UCSD-AML1 (cell line): ENCODE measurements around the gene DERL3.

Source experiments
- DNase-seq: peaks from one replicate; lab custom pipeline; 2025; ENCODE audit not compliant: unreplicated experiment; lab: John Stamatoyannopoulos, UW

Gene DERL3

DNA sequence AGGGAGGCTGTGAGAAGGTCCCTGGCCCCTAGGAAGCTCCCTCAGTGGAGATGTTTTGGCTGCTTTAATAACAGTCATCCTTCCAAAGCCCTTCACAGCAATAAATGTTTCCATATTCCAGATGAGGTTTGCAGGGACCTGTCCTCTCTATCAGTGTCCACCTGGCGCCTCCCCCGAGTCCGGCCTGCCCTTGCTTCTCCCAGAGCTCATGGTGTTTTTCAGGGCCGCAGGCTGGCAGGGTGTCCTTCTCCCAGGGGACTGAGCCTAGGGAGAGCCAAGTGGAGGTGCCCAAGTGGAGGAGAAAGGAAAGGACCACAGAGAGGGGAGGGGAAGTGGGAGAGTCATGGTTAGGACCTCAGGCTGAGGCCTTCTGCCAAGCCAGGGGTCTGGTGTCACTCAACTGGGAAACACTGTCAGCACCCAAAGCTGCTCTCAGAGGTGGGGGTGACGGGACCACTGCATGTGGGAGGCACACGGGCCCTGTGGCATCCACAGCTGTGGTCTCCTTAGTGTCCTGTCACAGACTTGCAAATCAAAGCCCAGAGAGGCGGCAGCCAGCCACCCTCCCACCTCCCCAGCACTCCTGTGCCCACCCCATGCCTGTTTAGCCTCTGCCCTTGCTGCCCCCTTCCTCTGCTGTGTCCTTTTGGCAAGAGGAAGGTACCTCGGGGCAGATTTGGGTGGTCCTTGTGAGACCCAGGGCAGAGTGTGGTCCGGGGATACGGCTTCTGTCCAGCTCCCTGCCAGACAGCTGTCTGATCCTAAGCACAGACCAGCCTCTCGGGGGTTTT, 6.4 kb downstream of the DERL3 start:
- no peak for DNase-seq

DNA sequence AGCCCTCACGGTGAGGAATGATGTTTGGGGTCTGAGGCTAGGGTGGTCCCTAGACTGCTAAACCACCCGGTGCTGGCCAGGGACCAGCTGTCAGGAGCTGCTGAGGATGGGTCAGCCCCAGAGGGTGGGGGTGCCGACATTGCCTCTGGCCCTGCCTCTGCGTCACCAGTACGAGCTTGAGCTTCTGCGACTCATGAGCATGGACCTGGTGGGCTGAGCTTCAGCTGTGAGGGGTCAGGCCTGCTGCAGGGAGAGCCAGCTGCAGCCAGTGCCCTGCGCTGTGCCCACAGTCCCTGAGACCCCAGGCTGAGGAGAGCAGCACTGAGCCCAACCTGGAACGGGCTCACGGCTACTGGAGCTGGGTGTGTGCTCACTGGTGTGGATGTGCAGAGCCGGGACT, 7.0 kb downstream of the DERL3 start:
- DNase-seq, result no peak

DNA sequence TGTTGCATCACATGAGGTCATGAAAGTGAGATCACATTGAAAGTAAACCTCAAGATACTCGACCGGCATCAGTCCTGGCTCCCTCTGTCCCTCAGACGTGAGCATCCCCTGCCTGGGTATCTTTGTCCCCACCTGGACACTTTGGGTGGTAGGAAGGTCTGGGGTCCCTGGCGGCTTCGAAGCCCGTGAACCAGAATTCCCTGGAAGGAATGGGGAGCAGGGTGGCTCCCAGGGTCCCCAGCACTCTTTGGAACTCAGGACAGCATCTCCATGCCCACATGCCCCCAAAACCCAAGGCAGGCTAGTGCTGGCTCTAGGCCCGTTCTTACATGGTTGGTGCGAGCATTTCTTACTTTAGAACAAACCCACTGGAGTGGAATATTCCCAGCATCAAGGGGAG, 7.5 kb downstream of the DERL3 start:
- DNase-seq, result no peak

DNA sequence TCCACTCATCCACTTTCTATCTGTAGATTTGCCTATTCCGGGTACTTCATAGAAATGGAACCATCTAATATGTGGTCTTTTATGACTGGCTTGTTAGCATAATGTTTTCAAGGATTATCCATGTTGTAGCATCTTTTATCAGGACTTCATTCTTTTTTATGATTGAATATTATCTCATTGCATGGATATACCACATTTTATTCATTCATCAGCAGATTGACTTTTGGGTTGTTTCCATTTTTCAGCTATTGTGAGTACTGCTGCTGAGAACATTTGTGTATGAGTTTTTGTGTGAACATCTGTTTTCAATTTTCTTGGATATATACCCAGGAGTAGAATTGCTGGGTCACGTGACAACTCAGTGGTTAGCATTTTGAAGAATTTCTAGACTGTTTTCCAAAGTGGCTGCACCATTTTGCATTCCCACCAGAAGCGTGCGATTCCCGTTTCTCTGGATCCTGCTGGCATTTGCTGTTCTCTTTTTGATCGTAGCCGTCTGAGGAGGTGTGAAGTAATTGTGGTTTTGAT, 8.9 kb downstream of the DERL3 start:
- DNase-seq, result no peak

DNA sequence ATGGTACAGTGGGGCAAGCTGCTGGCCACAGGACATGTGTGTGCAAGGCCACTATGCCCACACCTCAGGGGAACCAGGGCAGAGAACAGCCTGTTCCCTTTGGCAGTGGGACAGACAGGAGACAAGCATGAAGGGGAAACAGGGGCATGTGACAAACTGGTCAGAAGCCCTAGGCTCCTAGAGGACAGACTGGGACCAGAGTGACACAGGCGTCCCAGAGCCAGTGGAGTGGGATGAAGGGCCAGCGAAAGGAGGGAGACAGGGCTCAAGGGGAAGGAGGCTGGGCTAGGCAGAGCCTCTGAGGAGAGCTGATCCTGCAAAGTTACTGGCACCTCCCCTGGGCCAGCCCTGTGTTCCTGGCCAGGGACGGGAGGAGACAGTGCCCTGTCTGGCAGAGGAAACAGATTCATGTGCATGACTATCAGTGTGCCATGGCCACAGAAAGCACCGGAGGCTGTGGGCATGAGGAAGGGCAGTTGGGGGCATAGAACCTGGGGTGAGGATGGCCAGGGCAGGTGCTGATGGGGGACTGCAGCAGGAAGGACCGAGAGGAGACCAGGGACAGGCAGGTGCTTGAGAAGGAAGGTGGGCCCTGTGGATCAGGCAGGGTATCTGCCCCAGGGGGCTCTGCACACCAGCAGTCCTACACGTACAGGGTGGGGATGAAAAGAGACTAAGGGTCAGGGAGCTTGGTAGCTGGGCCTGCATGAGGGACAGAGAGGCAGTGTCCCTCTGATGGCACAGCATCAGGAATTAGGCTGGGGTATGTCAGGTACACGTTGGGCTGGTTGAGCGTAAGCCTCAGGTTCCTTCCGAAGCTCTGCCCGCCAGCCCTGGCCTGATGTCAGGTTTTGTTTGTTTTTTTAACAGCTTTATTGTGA, 9.8 kb downstream of the DERL3 start:
- no peak for DNase-seq

DNA sequence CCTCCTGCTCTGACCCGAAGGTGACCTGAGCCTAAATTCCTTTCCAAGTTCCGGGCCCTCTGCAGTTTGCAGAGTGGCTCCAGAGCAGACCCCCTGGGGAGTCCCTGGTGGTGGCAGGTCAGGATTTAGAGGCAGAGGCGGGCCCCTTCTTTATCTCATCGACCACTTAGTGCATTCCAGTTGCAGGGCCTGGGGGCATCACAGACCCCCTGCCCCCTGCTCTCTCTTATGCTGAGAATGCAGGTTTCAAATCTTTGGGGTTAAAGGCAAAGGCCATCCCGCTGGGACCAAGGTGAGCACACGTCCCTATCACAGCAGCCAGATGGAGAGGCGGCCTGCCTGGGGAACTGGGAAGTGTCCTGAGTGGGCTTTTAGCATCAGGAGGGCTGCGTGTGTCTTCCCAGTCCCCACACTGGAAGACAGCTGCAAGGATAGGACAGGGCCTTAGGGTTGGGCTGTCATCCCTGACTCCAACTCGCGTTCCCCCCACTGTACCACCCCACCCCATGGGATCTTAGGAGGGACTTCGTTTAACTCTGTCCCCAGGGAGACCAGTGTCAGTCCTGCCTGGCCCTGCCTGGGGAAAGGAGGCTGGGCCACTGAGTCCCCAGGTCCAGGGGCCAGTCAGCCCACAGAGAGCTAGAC, 11.3 kb downstream of the DERL3 start:
- DNase-seq, result no peak

DNA sequence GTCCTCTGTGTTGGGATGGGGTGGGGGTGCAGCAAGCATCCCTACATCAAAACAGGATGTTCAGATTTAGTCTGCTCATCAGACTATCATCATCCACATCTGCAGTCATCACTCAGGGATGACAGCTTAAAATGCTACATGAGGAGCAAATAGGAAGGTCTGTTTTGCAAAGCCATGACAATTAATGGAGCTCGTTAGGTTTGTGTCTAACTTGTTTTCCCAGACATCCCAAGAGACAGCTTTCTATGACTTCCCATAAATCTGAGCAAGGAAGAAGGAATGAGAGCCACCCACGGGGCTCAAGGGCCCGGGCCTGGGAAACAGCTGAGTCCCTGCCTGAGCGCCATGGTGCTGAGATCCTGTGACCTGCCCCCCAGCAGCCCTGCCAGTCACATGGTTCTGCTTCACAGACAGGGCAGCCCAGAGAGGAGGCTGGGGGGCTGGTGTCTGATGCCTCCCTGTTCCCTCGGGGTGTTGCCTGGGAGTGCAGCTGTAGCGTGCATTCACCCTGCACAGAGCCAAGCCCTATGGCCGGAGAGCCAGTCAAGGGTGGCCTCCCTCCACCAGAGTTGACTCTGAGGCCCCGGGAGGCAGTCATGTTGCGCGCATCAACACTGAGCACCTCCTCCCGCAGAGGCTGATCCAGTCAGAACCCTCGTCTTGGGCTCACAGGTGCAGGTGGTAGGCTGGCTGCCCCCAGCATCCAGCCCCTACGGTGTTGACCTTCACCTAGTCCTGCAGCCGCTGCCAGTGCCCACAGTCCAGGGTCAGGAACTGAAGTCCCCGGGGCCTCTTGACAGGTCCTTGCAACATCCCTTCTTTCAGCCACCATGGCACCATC, 12.1 kb downstream of the DERL3 start:
- no peak for DNase-seq

DNA sequence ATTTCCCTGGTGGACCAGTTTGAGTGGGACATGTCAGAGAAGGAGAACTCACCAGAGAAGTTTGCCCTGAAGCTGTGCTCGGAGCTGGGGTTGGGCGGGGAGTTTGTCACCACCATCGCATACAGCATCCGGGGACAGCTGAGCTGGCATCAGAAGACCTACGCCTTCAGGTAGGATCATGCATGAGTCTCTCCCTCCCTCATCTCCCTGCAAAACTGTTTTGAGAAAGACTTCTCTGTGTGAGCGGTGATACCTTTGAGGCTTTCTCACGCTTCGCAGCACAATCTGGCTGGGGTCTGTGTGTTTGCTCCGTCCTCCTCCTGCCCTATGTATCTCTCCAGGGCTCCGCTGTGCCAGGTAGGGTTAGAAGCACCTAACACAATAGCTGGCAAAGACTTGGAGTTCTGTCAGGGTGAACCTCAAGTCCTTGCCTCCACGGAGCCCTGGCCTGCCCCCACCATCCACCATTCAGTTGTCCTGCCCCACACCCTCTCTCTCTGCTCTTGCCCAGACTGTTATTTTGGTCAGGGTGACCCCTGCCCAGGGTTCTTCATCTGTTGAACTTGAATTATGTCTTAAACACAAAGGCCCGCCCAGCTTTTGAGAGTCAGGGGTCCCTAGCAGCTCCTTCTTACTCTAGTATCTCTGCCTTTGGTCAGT, 13.4 kb downstream of the DERL3 start:
- no peak for DNase-seq

DNA sequence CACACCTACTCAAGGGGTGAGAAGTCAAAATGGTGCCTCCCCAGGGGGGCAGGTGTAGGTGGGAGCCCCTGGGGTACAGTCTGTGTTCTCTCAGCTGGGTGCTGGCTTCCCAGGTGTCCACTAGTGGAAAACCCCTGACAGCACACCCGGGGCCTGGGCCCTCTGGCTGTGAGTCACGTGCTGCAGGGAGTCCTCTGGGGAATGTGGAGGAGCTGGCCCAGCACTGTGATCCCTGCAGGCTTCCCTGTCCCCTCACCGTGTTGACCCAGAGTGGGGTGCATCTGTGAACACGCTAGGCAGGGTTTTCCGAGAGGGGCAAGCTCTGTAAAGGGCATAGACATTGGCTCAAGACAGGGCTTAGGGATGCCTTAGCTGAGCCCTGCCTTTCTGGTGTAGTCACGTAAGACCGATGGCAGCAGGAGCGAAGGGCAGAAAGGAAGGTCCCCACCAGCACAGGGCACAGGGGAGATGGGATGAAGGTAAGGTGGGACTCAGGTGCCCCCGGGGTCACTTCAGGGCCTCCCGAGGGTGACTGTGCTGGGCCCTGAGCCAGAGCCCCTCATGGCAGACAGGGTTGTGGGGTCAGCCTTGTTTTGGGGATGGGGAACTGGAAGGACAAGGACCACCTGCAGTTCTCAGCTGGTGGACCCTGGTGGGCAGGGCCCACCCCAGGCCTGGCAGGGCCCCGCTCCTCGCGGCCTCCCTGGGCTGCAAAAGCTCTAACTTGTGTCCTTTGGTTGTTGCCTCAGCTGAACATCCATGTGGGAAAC, 14.1 kb downstream of the DERL3 start:
- DNase-seq, result no peak

DNA sequence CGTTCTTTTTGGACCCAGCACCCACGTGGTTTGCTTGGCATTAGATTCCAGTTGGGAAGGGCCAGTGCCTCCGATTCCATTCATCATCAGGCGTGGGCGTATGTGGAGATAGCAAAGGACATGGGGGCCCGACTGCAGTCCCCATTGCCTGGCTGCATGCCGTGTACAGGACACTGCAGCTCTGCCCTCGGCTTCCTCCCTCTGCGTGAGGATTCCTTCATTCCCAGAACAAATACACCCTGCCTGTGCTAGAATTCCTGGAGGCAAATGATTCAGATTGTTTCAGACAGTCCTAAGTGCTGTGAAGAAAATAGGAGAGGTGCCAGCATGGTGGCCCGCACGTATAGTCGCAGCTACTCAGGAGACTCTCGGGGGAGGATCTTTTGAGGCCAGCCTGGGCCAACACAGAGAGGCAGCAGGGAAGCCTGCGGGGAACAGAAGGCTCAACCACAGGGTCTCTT, 15.4 kb downstream of the DERL3 start:
- no peak for DNase-seq

DNA sequence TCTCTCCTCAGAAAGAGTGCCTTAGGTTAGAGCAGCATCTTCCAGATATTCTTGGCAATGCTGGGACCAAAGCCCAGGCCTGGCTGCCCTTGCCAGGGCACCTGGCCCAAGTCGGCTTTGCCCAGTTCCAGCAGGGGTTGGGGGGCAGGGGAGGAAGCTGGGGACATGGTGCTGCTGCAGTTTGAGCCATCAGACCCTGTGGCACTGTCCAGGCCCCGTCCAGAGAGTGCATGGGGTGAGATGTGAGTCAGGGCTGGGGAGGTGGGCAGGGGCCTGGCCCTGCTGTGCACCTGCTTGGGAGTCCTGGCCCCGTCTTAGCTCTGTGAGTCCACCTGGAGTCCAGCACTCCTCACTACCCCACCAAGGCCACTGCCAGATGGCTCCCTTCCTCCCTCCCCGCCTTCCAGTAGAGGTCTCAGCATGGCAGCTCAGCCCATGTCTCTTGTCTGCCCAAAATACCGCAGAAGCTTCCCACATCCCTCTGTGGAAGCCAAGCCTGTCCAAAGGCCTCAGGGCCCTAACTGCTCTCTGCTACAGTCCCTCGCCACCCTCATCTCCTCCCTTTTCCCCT, 16.6 kb downstream of the DERL3 start:
- no peak for DNase-seq

DNA sequence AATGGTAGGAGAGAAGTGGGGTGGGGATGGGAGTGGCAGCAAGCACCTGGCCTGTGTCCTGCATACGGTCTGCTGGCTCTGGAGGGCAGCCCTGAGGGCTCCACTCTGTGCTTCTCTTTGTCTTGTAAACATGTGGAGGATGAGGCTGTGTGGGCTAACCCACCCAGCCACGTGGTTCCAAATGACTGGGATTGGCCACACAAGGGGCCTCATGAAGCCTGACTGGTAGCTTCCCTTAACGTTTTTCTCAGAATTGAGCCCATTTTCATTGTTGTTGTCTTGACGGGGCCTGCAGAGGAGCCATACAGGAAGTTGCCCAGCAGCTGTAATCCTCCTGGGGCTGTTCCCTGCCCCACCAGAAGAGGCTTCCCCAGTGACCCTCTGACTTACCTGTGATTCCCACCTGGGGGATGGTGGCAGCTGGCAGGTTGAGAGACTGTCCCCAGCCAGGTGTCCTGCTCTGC, 18.0 kb downstream of the DERL3 start:
- no peak for DNase-seq

DNA sequence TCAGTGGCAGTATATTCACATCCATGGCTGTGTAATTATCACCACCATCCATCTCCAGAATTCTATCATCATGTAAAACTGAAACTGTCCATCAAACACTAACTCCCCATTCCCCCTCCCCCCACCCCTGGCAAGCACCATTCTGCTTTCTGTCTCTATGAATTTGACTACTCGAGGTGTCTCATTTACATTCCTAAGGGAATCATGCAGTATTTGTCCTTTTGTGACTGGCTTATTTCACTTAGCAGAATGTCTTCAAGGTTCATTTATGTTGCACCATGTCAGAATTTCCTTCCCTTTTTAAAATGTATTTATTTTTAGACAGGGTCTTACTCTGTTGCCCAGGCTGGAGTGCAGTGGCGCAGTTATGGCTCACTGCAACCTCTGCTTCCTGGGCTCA, 20.3 kb downstream of the DERL3 start:
- no peak for DNase-seq

DNA sequence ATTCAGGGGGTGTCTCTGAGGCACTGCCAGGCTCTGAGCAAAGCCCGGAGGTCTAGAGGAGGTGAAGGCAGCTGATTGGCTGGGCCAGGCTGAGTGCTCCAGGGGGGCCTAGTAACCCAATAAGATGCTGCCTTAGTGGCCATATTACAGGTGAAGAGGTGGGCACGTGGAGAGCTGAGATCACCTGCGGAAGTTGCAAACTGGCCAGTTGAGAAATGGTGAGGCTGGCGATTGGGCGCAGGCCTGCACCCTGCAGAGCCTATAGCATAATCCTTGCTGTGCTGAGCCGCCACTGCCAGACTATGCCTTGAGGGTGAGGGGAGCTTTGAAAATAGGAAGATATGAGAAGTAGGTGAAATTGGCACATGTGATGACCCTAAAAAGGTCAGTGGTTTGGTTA, 21.7 kb downstream of the DERL3 start:
- no peak for DNase-seq

DNA sequence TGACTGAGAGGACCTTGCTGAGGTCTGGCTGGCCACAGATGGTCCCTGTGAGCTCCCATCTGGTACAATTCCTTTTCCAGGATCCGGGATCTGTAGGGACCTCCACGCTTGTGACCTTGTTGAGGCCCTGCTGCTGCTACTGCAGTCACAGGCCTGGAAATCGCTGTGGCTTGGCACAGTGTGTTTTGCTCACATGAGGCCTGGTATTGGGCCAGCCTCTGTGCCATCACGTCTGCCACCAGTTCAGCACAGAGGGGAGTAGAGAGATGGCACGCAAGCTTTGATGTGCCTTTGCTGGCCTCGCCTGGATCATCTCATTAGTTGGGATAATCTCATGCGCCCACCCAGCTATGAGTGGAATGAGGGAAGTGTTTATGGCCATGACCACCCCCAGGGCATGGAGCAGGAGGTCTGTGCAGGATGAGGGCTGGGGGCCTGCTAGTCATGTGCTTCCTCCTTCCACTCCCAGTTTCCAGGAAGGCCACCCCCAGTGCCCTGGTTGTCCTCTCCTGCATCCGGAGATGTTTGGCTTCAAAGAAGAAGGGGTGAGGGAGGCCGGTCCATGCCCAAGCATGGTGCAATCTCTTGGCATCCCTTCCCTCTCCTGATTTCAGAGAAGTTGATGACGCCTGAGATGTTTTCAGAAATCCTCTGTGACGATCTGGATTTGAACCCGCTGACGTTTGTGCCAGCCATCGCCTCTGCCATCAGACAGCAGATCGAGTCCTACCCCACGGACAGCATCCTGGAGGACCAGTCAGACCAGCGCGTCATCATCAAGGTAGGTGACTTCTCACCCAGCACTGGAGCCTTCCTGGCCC, 22.4 kb downstream of the DERL3 start:
- no peak for DNase-seq

DNA sequence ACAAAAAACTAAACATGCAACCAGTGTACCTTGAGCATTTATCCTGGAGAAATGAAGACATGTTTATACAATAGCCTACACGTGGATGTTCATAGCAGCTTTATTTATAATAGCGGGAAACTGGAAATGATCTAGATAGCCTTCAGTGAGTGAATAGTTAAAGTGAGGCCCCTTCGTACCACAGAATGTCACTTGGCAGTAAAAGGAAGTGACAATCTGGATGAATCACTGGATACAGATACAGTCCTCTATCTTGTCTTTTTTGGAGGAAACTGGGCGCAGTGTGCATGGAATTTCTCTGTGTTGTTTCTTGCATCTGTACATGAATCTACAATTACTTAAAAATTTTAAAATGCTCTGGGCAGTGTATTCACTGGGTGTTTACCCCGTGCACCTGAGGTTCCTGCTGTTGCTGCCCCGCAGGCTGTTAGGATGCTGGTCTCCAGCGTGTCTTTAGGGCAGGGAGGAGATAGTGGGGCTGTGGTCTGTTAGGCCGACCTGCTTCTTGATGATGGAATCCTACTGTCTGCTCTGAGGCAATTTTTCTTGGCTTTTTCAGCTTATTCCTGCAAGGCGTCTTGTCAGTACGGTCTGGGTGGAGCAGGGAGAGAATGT, 23.2 kb downstream of the DERL3 start:
- no peak for DNase-seq

DNA sequence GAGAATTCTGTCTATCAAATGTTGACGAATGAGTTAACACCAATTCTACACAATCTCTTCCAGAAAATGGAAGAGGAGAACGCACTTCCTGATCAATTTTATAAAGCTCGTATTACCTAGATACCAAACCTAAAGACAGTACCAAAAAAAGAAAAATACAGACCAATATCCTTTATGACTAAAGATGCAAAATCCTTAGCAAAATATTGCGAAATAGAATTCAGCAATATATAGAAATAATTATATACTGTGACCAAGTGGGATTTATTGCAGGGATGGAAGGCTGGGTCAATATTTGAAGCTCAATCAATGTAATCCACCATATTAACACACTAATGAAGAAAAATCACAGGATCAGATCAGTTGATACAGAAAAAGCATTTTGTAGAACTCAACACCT, 26.4 kb downstream of the DERL3 start:
- no peak for DNase-seq

DNA sequence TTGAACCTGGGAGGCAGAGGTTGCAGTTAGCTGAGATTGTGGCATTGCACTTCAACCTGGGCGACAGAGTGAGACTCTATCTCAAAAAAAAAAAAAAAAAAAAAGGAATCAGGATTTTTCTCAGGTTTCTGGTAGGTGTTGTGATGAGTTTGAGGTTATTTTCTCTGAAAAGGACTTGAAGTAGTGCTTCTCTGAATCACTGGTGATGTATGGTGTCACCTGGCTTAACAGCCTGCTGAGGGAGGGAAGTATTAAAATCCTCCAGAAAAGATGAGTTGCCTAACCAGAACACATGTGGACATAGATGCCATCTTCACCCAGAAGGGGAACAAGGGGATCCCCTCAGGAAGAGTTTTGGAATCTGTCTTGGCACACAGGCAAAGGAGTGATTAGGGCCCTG, 32.0 kb downstream of the DERL3 start:
- no peak for DNase-seq
